Upper lobe of right lung (tissue), 1 donor: Measurements from ENCODE around the gene DRAM1. TPM values are rescaled to one million over a fixed set of nuclear protein-coding genes. Genes with fewer than 3 reads are reported as not detected.
A peak's percentile ranks its signal among the peaks of the same experiment; 100 is the strongest.

Experiments used
- ATAC-seq: fragments of 200-7000 bp; cut with Tn5 transposase; one replicate; pipeline ENCODE4 v1.9.1; 2020; ENCODE audit warnings: mild to moderate bottlenecking, moderate library complexity
- DNase-seq: peaks from one replicate; pipeline ENCODE4 v3.0.0-alpha.2; 2020
- H3K27ac ChIP-seq: fragments of 200-600 bp; one replicate; pipeline ENCODE4 v1.8.0; 2022
- H3K27me3 ChIP-seq: fragments of 200-600 bp; one replicate; pipeline ENCODE4 v1.8.0; 2022; ENCODE audit warnings: mild to moderate bottlenecking
- H3K36me3 ChIP-seq: fragments of 200-600 bp; one replicate; pipeline ENCODE4 v1.8.0; 2022
- H3K4me1 ChIP-seq: fragments of 200-600 bp; one replicate; pipeline ENCODE4 v1.8.0; 2022
- H3K4me3 ChIP-seq: fragments of 200-600 bp; one replicate; pipeline ENCODE4 v1.8.0; 2022; ENCODE audit warnings: mild to moderate bottlenecking
- H3K9me3 ChIP-seq: fragments of 200-600 bp; one replicate; pipeline ENCODE4 v1.8.0; 2022
- CTCF ChIP-seq: fragments of 200-600 bp; IDR thresholded peaks from one replicate; pipeline ENCODE4 v1.8.0; 2022; ENCODE audit warnings: antibody characterized with exemption
- intact Hi-C: fragments of 100-400 bp; cut with DNase I; formaldehyde crosslinking; loops from one replicate; pipeline ENCODE4 v1.11.0; 2022
- total RNA-seq: library from RNA; stranded (reverse); fragmentation: NEBNext Ultra II Directional; extraction: Animal tissue kit (Norgen Biotek cat#: 25700); gene quantifications from one replicate; pipeline ENCODE4 v1.2.1, GENCODE V29; 2021
- donor health status: DM: no; HTN: yes; CAD: no; lungs with severe emphysema.

Gene DRAM1
- total RNA-seq, 1 donor from 2014 or later: 162 TPM

- H3K36me3 ChIP-seq: no peaks in the 10 kb centered on the region
- ATAC-seq (peak; percentile 61), DNase-seq (no peak)
- no peaks in the 10 kb centered on the region for H3K9me3 ChIP-seq
- TF ChIP-seq CTCF: no peak
- H3K27ac ChIP-seq: no peak overlapping the region
- no peak overlapping the region for H3K4me3 ChIP-seq
- no peaks in the 10 kb centered on the region for H3K27me3 ChIP-seq
- intact Hi-C loops: no loop called here
- no peaks in the 10 kb centered on the region for H3K4me1 ChIP-seq
Observed at GRCh38 chr12:101962486-101962885, 85.1 kb downstream of the DRAM1 start.

GRCh38 chr12:101963697-101964096 is 86.3 kb downstream of the DRAM1 start:
- DNase-seq (no peak), ATAC-seq (peak; percentile 27)
- no peaks in the 10 kb centered on the region for H3K36me3 ChIP-seq
- H3K27me3 ChIP-seq: no peaks in the 10 kb centered on the region
- H3K27ac ChIP-seq: no peak overlapping the region
- no peaks in the 10 kb centered on the region for H3K4me1 ChIP-seq
- no peaks in the 10 kb centered on the region for H3K9me3 ChIP-seq
- TF ChIP-seq CTCF: no peak
- H3K4me3 ChIP-seq: no peak overlapping the region
- intact Hi-C loops: no loop called here

- Histone ChIP-seq H3K4me1 (no peaks in the 10 kb centered on the region), H3K4me3 (no peak overlapping the region), H3K27me3 (no peaks in the 10 kb centered on the region), H3K27ac (no peak overlapping the region), H3K36me3 (no peaks in the 10 kb centered on the region), H3K9me3 (no peaks in the 10 kb centered on the region)
- DNase-seq (no peak), ATAC-seq (no peak)
- no peak for TF ChIP-seq CTCF
- intact Hi-C loops: no loop called here
Observed at GRCh38 chr12:101966496-101966895, 89.1 kb downstream of the DRAM1 start.

- TF ChIP-seq CTCF: no peak
- Histone ChIP-seq H3K27me3 (no peaks in the 10 kb centered on the region), H3K27ac (no peak overlapping the region), H3K36me3 (no peaks in the 10 kb centered on the region), H3K9me3 (no peaks in the 10 kb centered on the region), H3K4me1 (no peaks in the 10 kb centered on the region), H3K4me3 (no peak overlapping the region)
- ATAC-seq: no peak
- no peak for DNase-seq
- intact Hi-C loops: no loop called here
Observed at GRCh38 chr12:101967506-101967905, 90.1 kb downstream of the DRAM1 start.

- ATAC-seq: no peak
- Histone ChIP-seq H3K9me3 (no peaks in the 10 kb centered on the region), H3K27me3 (no peaks in the 10 kb centered on the region), H3K27ac (no peak overlapping the region), H3K36me3 (no peaks in the 10 kb centered on the region), H3K4me3 (no peak overlapping the region), H3K4me1 (no peaks in the 10 kb centered on the region)
- DNase-seq: no peak
- intact Hi-C loops: no loop called here
- TF ChIP-seq CTCF: no peak
Observed at GRCh38 chr12:101968770-101969169, 91.4 kb downstream of the DRAM1 start.

Other genes with a start within 250 kb of the DRAM1 start
- gene CHPT1, start 179.9 kb upstream of the DRAM1 start, total RNA-seq: 71.4 TPM
- gene SYCP3, start 138.1 kb upstream of the DRAM1 start, total RNA-seq: 0.64 TPM
- gene GNPTAB, start 46.6 kb upstream of the DRAM1 start, total RNA-seq: 65.9 TPM
- 34.6 TPM for gene WASHC3, start 184.4 kb downstream of the DRAM1 start, total RNA-seq
- gene NUP37, start 242.5 kb downstream of the DRAM1 start, total RNA-seq: 17.6 TPM
- 2.1 TPM for gene PARPBP, start 242.6 kb downstream of the DRAM1 start, total RNA-seq